CD1c-positive myeloid dendritic cell (primary cell): ENCODE measurements around the gene DST.
A peak's percentile ranks its signal among the peaks of the same experiment; 100 is the strongest.

Experiments used
- DNase-seq: peaks from one replicate; pipeline ENCODE4 v3.0.0-alpha.2; 2016; ENCODE audit errors: extremely low spot score

The DST gene

GRCh38 chr6:56624046-56624727 is 18.5 kb downstream of the DST start:
- DNase-seq: no peak

- no peak for DNase-seq
Measured at GRCh38 chr6:56620229-56620868, 22.3 kb downstream of the DST start.

- DNase-seq: no peak
Measured at GRCh38 chr6:56618050-56618449, 24.6 kb downstream of the DST start.

GRCh38 chr6:56616967-56617366 is 25.7 kb downstream of the DST start:
- no peak for DNase-seq

GRCh38 chr6:56613247-56613851 is 29.3 kb downstream of the DST start:
- DNase-seq: no peak

GRCh38 chr6:56608332-56608731 is 34.4 kb downstream of the DST start:
- no peak for DNase-seq

GRCh38 chr6:56607111-56607752 is 35.5 kb downstream of the DST start:
- no peak for DNase-seq

GRCh38 chr6:56605435-56605834 is 37.3 kb downstream of the DST start:
- DNase-seq: no peak

GRCh38 chr6:56604186-56604585 is 38.5 kb downstream of the DST start:
- DNase-seq: no peak

- DNase-seq: no peak
Measured at GRCh38 chr6:56601390-56601789, 41.3 kb downstream of the DST start.

GRCh38 chr6:56595490-56596122 is 47.1 kb downstream of the DST start:
- peak; percentile 76 for DNase-seq

GRCh38 chr6:56594699-56595098 is 48.0 kb downstream of the DST start:
- peak; percentile 11 for DNase-seq

GRCh38 chr6:56593801-56594318 is 48.8 kb downstream of the DST start:
- peak; percentile 87 for DNase-seq

- peak; percentile 30 for DNase-seq
Measured at GRCh38 chr6:56582236-56582635, 60.5 kb downstream of the DST start.

- no peak for DNase-seq
Measured at GRCh38 chr6:56581296-56581925, 61.3 kb downstream of the DST start.

GRCh38 chr6:56580271-56580670 is 62.4 kb downstream of the DST start:
- no peak for DNase-seq

- DNase-seq: no peak
Measured at GRCh38 chr6:56579155-56579851, 63.4 kb downstream of the DST start.

GRCh38 chr6:56575736-56576135 is 67.0 kb downstream of the DST start:
- DNase-seq: no peak

- no peak for DNase-seq
Measured at GRCh38 chr6:56574292-56574691, 68.4 kb downstream of the DST start.

GRCh38 chr6:56573624-56574023 is 69.1 kb downstream of the DST start:
- no peak for DNase-seq
